ENCODE results near the gene PTGFRN.

PTGFRN gene

DNA sequence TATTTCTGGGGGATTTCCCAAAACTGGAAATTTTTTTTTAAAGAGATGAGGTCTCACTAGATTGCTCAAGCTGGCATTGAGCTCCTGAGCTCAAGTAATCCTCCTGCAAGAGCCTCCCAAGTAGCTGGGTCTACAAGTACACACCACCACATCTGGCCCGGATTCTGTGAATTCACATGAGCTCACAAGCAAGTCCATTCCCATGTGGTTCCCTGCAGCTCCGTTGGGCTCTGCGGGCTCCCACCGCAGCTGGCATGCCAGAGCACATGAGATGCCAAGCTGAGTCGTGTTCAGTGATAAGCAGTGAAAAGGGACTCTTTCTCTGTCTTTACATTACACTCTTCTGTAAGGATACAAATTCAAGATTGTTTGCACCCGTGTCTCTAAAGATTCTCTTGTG, 128.5 kb downstream of the PTGFRN start:
- DNase-seq: no peak

All from inflammatory macrophage treated with lipopolysaccharide for 4 hours (primary cell).